NCI-H146 (cell line): ENCODE data around the gene WBP2.
A peak's percentile ranks its signal among the peaks of the same experiment; 100 is the strongest.

Experiments
- DNase-seq: peaks from one replicate; lab custom pipeline; 2025; lab: John Stamatoyannopoulos, UW

WBP2 gene

GRCh38 chr17:75855310-75856061 lies at the start of gene WBP2:
TSS of gene WBP2 (minus strand) at chr17:75855335. CDS start at chr17:75855297, 38 bp downstream.
- peak; percentile 100 for DNase-seq

- no peak for DNase-seq
These were observed 47.3 kb upstream of the WBP2 start for GRCh38 chr17:75902406-75902805.

GRCh38 chr17:75901727-75902126 lies 46.6 kb upstream of the WBP2 start:
- DNase-seq: no peak

GRCh38 chr17:75900691-75901533 lies 45.8 kb upstream of the WBP2 start:
- no peak for DNase-seq

- no peak for DNase-seq
These were observed 44.8 kb upstream of the WBP2 start for GRCh38 chr17:75899767-75900468.

- DNase-seq: no peak
These were observed 44.2 kb upstream of the WBP2 start for GRCh38 chr17:75899353-75899752.

- DNase-seq: no peak
These were observed 43.7 kb upstream of the WBP2 start for GRCh38 chr17:75898791-75899190.

GRCh38 chr17:75898065-75898464 lies 42.9 kb upstream of the WBP2 start:
- no peak for DNase-seq

- no peak for DNase-seq
These were observed 42.3 kb upstream of the WBP2 start for GRCh38 chr17:75897160-75898019.

- peak; percentile 82 for DNase-seq
These were observed 41.5 kb upstream of the WBP2 start, which contains the start of gene TRIM65 for GRCh38 chr17:75896415-75897159. TSS of gene TRIM65 (minus strand) at chr17:75896951. CDS start at chr17:75896937, 14 bp downstream.

- DNase-seq: no peak
These were observed 40.4 kb upstream of the WBP2 start for GRCh38 chr17:75895370-75896155.

- no peak for DNase-seq
These were observed 39.1 kb upstream of the WBP2 start for GRCh38 chr17:75894049-75894733.

GRCh38 chr17:75893305-75894048 lies 38.3 kb upstream of the WBP2 start:
- DNase-seq: no peak

GRCh38 chr17:75892556-75893224 lies 37.6 kb upstream of the WBP2 start:
- no peak for DNase-seq

- no peak for DNase-seq
These were observed 36.7 kb upstream of the WBP2 start for GRCh38 chr17:75891605-75892555.

GRCh38 chr17:75891022-75891604 lies 36.0 kb upstream of the WBP2 start:
- no peak for DNase-seq
